Fibroblast of villous mesenchyme (primary cell): ENCODE data around the gene OR5AU1. TPM values are rescaled to one million over a fixed set of nuclear protein-coding genes. Genes with fewer than 3 reads are reported as not detected.

Experiments
- DNase-seq: peaks from one replicate; pipeline ENCODE4 v3.0.0-alpha.2; 2010; ENCODE audit warnings: low read depth
- H3K4me3 ChIP-seq: 2 replicates; pipeline ENCODE4 v1.5.1; 2011; ENCODE audit warnings: low read depth, mild to moderate bottlenecking, low read length
- CTCF ChIP-seq: IDR thresholded peaks from 2 replicates; pipeline ENCODE4 v1.5.1; 2012; ENCODE audit warnings: low read depth, mild to moderate bottlenecking, low read length; ENCODE audit not compliant: insufficient read depth
- total RNA-seq: library from RNA; depleted of rRNA; stranded (reverse); fragments of >200 nt; gene quantifications from 2 replicates; pipeline ENCODE4 v1.2.3, GENCODE V29; 2012

Gene OR5AU1
- total RNA-seq = under 0.01 TPM in 1 of 2 replicates, not detected in the other

GRCh38 chr14:21155963-21156362 lies at the start of gene OR5AU1:
OR5AU1 (minus strand) TSS chr14:21156063; CDS start chr14:21155872, 191 bp downstream.
- no peak for TF ChIP-seq CTCF
- H3K4me3 ChIP-seq = no peak within 1 kb of the TSS
- DNase-seq = no peak

- H3K4me3 ChIP-seq = no peak overlapping the region
- DNase-seq = no peak
- TF ChIP-seq CTCF = no peak
Observed at GRCh38 chr14:21205026-21205677, 49.3 kb upstream of the OR5AU1 start.

GRCh38 chr14:21204167-21205025 lies 48.5 kb upstream of the OR5AU1 start:
- no peak overlapping the region for H3K4me3 ChIP-seq
- TF ChIP-seq CTCF = no peak
- DNase-seq = no peak

GRCh38 chr14:21203470-21204166 lies 47.8 kb upstream of the OR5AU1 start:
- DNase-seq = no peak
- H3K4me3 ChIP-seq = no peak overlapping the region
- TF ChIP-seq CTCF = no peak

GRCh38 chr14:21202463-21203358 lies 46.8 kb upstream of the OR5AU1 start:
- no peak overlapping the region for H3K4me3 ChIP-seq
- DNase-seq = no peak
- TF ChIP-seq CTCF = no peak
